Motor neuron (in vitro differentiated cells): ENCODE data around the gene MRTFA. TPM values are rescaled to one million over a fixed set of nuclear protein-coding genes. Genes with fewer than 3 reads are reported as not detected.
"Not testable (repeated sequence)": the region's sequence is repeated elsewhere in the genome, so short reads cannot be mapped to it uniquely, and the experiment has no call there.

Source experiments
- ATAC-seq, 8 experiments: fragments of 200-7000 bp; cut with Tn5 transposase; replicated peaks in 6 of 8; 2 replicates each; pipeline ENCODE4 v1.8.0; 2021; ENCODE audit warnings: mild to moderate bottlenecking in 8 of 8, moderate library complexity in 8 of 8
- H3K27ac ChIP-seq, 2 donors: fragments of 250-450 bp; sonication (Bioruptor Pico); 2 replicates each; pipeline ENCODE4 v1.9.0; 2021; ENCODE audit warnings: antibody characterized with exemption in 2 of 2, mild to moderate bottlenecking in 2 of 2, moderate library complexity in 1 of 2
- H3K4me1 ChIP-seq, 2 donors: fragments of 250-450 bp; sonication (Bioruptor Pico); replicated peaks in 1 of 2; 2 replicates each; pipeline ENCODE4 v1.6.1; 2021; ENCODE audit warnings: antibody characterized with exemption in 2 of 2, mild to moderate bottlenecking in 2 of 2, moderate library complexity in 1 of 2
- H3K4me3 ChIP-seq, 5 donors: fragments of 250-450 bp; sonication (Bioruptor Pico); 2 replicates each; pipeline ENCODE4 v1.9.0; 2021; ENCODE audit warnings: antibody characterized with exemption in 5 of 5, mild to moderate bottlenecking in 5 of 5, moderate library complexity in 4 of 5
- WGBS, 10 experiments: fragments of 450-650 bp; shearing (Covaris generic); methylation state at CpG; one replicate each; pipeline ENCODE4 v1.0.0; 2022; 5-methylcytosine and 5-hydroxymethylcytosine counted together
- in situ Hi-C, 9 experiments: fragments of 400-800 bp; cut with MboI; loops; one replicate each; pipeline ENCODE4 v1.15.0; 2021; ENCODE audit warnings: low sequenced_read_pairs in 9 of 9, low pct_unique_long_range_greater_than_20kb in 2 of 9; ENCODE audit not compliant: unreplicated experiment in 9 of 9
- total RNA-seq, 8 experiments: library from RNA; unstranded; fragments of 300-600 nt; gene quantifications; 2 replicates each; pipeline versions ENCODE4 v1.2.3 to v1.2.4, GENCODE V29; 2022

The MRTFA gene
- total RNA-seq, 8 experiments from 2014 or later = 13.1 to 33.2 (median 21.7) TPM

GRCh38 chr22:40673017-40673416, 36.5 kb upstream of the MRTFA start:
- no peak for ATAC-seq
- no peak overlapping the region for H3K27ac ChIP-seq
- no peaks in the 10 kb centered on the region for H3K4me1 ChIP-seq
- H3K4me3 ChIP-seq = no peak overlapping the region
- 0 to 100% (median 73%) methylated on average over 1 to 4 of the region's 4 CpGs; no CpG with 5 or more reads in 3 of the 10 experiments for WGBS, 10 experiments
- in situ Hi-C loops = loop anchor here in 1 of 9 experiments (25.0 kb wide), 1 partner anchor 214 kb away; no protein-coding TSS in a partner anchor

- no peaks in the 10 kb centered on the region for H3K4me1 ChIP-seq
- no peak overlapping the region for H3K27ac ChIP-seq
- WGBS, 10 experiments = 92 to 100% (median 93%) methylated on average over 1 to 3 of the region's 7 CpGs; no CpG with 5 or more reads in 5 of the 10 experiments
- in situ Hi-C loops = loop anchor here in 1 of 9 experiments (25.0 kb wide), 1 partner anchor 215 kb away; no protein-coding TSS in a partner anchor
- no peak for ATAC-seq
- no peak overlapping the region for H3K4me3 ChIP-seq
These were observed 35.4 kb upstream of the MRTFA start for GRCh38 chr22:40671796-40672360.

- WGBS, 10 experiments = 51 to 100% (median 92%) methylated on average over 2 to 9 of the region's 13 CpGs; no CpG with 5 or more reads in 2 of the 10 experiments
- Histone ChIP-seq H3K27ac (no peak overlapping the region), H3K4me1 (no peaks in the 10 kb centered on the region), H3K4me3 (no peak overlapping the region)
- ATAC-seq = no peak
- in situ Hi-C loops = loop anchor here in 1 of 9 experiments (25.0 kb wide), 1 partner anchor 216 kb away; no protein-coding TSS in a partner anchor
These were observed 34.9 kb upstream of the MRTFA start for GRCh38 chr22:40671369-40671768.

- ATAC-seq = no peak
- in situ Hi-C loops = loop anchor here in 1 of 9 experiments (25.0 kb wide), 1 partner anchor 217 kb away; no protein-coding TSS in a partner anchor
- no peaks in the 10 kb centered on the region for H3K4me1 ChIP-seq
- 10 to 70% (median 50%) methylated on average over 1 to 2 of the region's 2 CpGs; no CpG with 5 or more reads in 3 of the 10 experiments for WGBS, 10 experiments
- H3K4me3 ChIP-seq = no peak overlapping the region
- H3K27ac ChIP-seq = no peak overlapping the region
These were observed 33.5 kb upstream of the MRTFA start for GRCh38 chr22:40670058-40670457.

- Histone ChIP-seq H3K4me3 (no peak overlapping the region), H3K4me1 (no peaks in the 10 kb centered on the region), H3K27ac (no peak overlapping the region)
- ATAC-seq = peak; percentile 81 to 97 (median 91)
- in situ Hi-C loops = loop anchor here in 1 of 9 experiments (25.0 kb wide), 1 partner anchor 218 kb away; no protein-coding TSS in a partner anchor
- 0 to 100% (median 70%) methylated on average over 1 to 6 of the region's 11 CpGs; no CpG with 5 or more reads in 3 of the 10 experiments for WGBS, 10 experiments
These were observed 32.3 kb upstream of the MRTFA start for GRCh38 chr22:40668611-40669411.

- 6 to 100% (median 67%) methylated on average over 1 to 7 of the region's 7 CpGs; no CpG with 5 or more reads in 1 of the 10 experiments for WGBS, 10 experiments
- Histone ChIP-seq H3K27ac (no peak overlapping the region), H3K4me3 (no peak overlapping the region), H3K4me1 (no peaks in the 10 kb centered on the region)
- no peak for ATAC-seq
- in situ Hi-C loops = loop anchor here in 1 of 9 experiments (25.0 kb wide), 1 partner anchor 221 kb away; no protein-coding TSS in a partner anchor
These were observed 29.8 kb upstream of the MRTFA start for GRCh38 chr22:40666151-40666848.

- Histone ChIP-seq H3K4me1 (no peaks in the 10 kb centered on the region), H3K4me3 (no peak overlapping the region), H3K27ac (no peak overlapping the region)
- 20 to 100% (median 75%) methylated on average over 1 to 4 of the region's 4 CpGs; no CpG with 5 or more reads in 5 of the 10 experiments for WGBS, 10 experiments
- peak in 1 of 8 experiments; percentile 2 for ATAC-seq
- in situ Hi-C loops = loop anchor here in 1 of 9 experiments (25.0 kb wide), 1 partner anchor 222 kb away; no protein-coding TSS in a partner anchor
These were observed 28.8 kb upstream of the MRTFA start for GRCh38 chr22:40665312-40665711.

GRCh38 chr22:40661671-40662070, 25.2 kb upstream of the MRTFA start:
- Histone ChIP-seq H3K27ac (no peak overlapping the region), H3K4me3 (no peak overlapping the region), H3K4me1 (peaks cover 0 to 2% of the 10 kb centered on the region in 2 donors)
- ATAC-seq = no peak
- 89 to 100% (median 96%) methylated on average over 1 to 5 of the region's 7 CpGs for WGBS, 10 experiments
- in situ Hi-C loops = loop anchor here in 1 of 9 experiments (25.0 kb wide), 1 partner anchor 226 kb away; no protein-coding TSS in a partner anchor

GRCh38 chr22:40660730-40661129, 24.2 kb upstream of the MRTFA start:
- 90 to 100% (median 95%) methylated on average over 1 to 3 of the region's 3 CpGs; no CpG with 5 or more reads in 6 of the 10 experiments for WGBS, 10 experiments
- peaks cover 0 to 2% of the 10 kb centered on the region in 2 donors for H3K4me1 ChIP-seq
- ATAC-seq = no peak
- in situ Hi-C loops = loop anchor here in 1 of 9 experiments (25.0 kb wide), 1 partner anchor 227 kb away; no protein-coding TSS in a partner anchor
- no peak overlapping the region for H3K27ac ChIP-seq
- no peak overlapping the region for H3K4me3 ChIP-seq

- H3K4me3 ChIP-seq = no peak overlapping the region
- ATAC-seq = peak in 1 of 8 experiments; percentile 17
- WGBS, 10 experiments = 71 to 100% (median 84%) methylated on average over 1 to 5 of the region's 6 CpGs; no CpG with 5 or more reads in 2 of the 10 experiments
- in situ Hi-C loops = loop anchor here in 1 of 9 experiments (25.0 kb wide), 1 partner anchor 228 kb away; no protein-coding TSS in a partner anchor
- H3K27ac ChIP-seq = no peak overlapping the region
- peaks cover 0 to 2% of the 10 kb centered on the region in 2 donors for H3K4me1 ChIP-seq
These were observed 22.6 kb upstream of the MRTFA start for GRCh38 chr22:40659166-40659565.

- H3K4me1 ChIP-seq, H3K27ac ChIP-seq, H3K4me3 ChIP-seq, ATAC-seq: not testable (repeated sequence)
- 0 to 100% (median 83%) methylated on average over 1 to 8 of the region's 10 CpGs; no CpG with 5 or more reads in 1 of the 10 experiments for WGBS, 10 experiments
- in situ Hi-C loops = loop anchor here in 1 of 9 experiments (25.0 kb wide), 1 partner anchor 231 kb away; no protein-coding TSS in a partner anchor
These were observed 20.1 kb upstream of the MRTFA start for GRCh38 chr22:40656651-40657050.

GRCh38 chr22:40655941-40656340, 19.4 kb upstream of the MRTFA start:
- not testable (repeated sequence) for H3K4me1 ChIP-seq, H3K4me3 ChIP-seq, ATAC-seq, H3K27ac ChIP-seq
- in situ Hi-C loops = loop anchor here in 1 of 9 experiments (25.0 kb wide), 1 partner anchor 231 kb away; no protein-coding TSS in a partner anchor
- 95 to 100% (median 100%) methylated on average over 2 to 3 of the region's 3 CpGs; no CpG with 5 or more reads in 4 of the 10 experiments for WGBS, 10 experiments
